HepG2 (cell line): Measurements from ENCODE around the gene CD79A. TPM values are rescaled to one million over a fixed set of nuclear protein-coding genes. Genes with fewer than 3 reads are reported as not detected.

ENCODE experiments used
- ATF7 ChIP-seq, 2 experiments: fragments of 450-650 bp in 1 of 2; sonication (generic) in 1 of 2; formaldehyde crosslinking in 1 of 2; IDR thresholded peaks; 2 replicates each; pipeline versions ENCODE4 v1.4.0 to v1.6.1; 2016 to 2020; ENCODE audit warnings: antibody characterized with exemption in 1 of 2, mild to moderate bottlenecking in 1 of 2, missing genetic modification reagents in 1 of 2
- HNRNPL ChIP-seq: fragments of 200-400 bp; formaldehyde crosslinking; IDR thresholded peaks from 2 replicates; pipeline ENCODE4 v1.6.1; 2017; ENCODE audit warnings: mild to moderate bottlenecking, low read depth, low read length
- NFIC ChIP-seq: IDR thresholded peaks from 2 replicates; pipeline ENCODE4 v1.6.1; 2012; ENCODE audit warnings: mild to moderate bottlenecking, low read length, inconsistent platforms
- PAF1 ChIP-seq: IDR thresholded peaks from 2 replicates; pipeline ENCODE4 v1.6.1; 2016; ENCODE audit warnings: missing genetic modification reagents, missing compliant biosample characterization
- POLR2AphosphoS2 ChIP-seq: IDR thresholded peaks from 2 replicates; pipeline ENCODE4 v1.6.1; 2011; ENCODE audit warnings: low read depth, low read length, improper control_type of control experiment
- RAD21 ChIP-seq: fragments of 450-650 bp; formaldehyde crosslinking; IDR thresholded peaks from 2 replicates; pipeline ENCODE4 v1.5.0; 2020; ENCODE audit warnings: mild to moderate bottlenecking
- RBM22 ChIP-seq: fragments of 200-400 bp; formaldehyde crosslinking; optimal IDR thresholded peaks from 2 replicates; pipeline ENCODE3; 2017; ENCODE audit warnings: mild to moderate bottlenecking, low read length, moderate library complexity
- REPIN1 ChIP-seq: sonication (generic); formaldehyde crosslinking; IDR thresholded peaks from 2 replicates; pipeline ENCODE4 v1.8.0; 2022; ENCODE audit warnings: missing genetic modification reagents, low read depth, mild to moderate bottlenecking, borderline replicate concordance
- SIX4 ChIP-seq: sonication (generic); formaldehyde crosslinking; IDR thresholded peaks from 2 replicates; pipeline ENCODE4 v1.4.0; 2020; ENCODE audit warnings: missing genetic modification reagents
- WIZ ChIP-seq: sonication (generic); formaldehyde crosslinking; IDR thresholded peaks from 2 replicates; pipeline ENCODE4 v1.5.1; 2020; ENCODE audit warnings: mild to moderate bottlenecking, missing genetic modification reagents
- ZBTB38 ChIP-seq: sonication (generic); formaldehyde crosslinking; IDR thresholded peaks from 2 replicates; pipeline ENCODE4 v1.5.1; 2020; ENCODE audit warnings: mild to moderate bottlenecking, missing genetic modification reagents
- ZC3H13 ChIP-seq: sonication (generic); formaldehyde crosslinking; IDR thresholded peaks from 2 replicates; pipeline ENCODE4 v1.8.1; 2023; ENCODE audit warnings: mild to moderate bottlenecking, missing genetic modification reagents, moderate library complexity
- polyA plus RNA-seq, 8 experiments: library from polyadenylated mRNA; depleted of rRNA in 3 of 8; stranded (reverse) in 7 of 8; unstranded in 1 of 8; fragments of >200 nt; fragmentation: Illumina TruSeq in 4 of 8; extraction: Trizol in 4 of 8; gene quantifications; 2 replicates each; pipeline versions ENCODE4 v1.2.1 to v1.2.3, GENCODE V29; 2011 to 2016; ENCODE audit warnings: low read depth in 4 of 8, missing spikeins in 1 of 8, mixed read lengths in 1 of 8; ENCODE audit not compliant: insufficient read depth in 1 of 8
- total RNA-seq, 5 experiments: library from RNA; depleted of rRNA; stranded (reverse); fragments of >200 nt; fragmentation: Illumina TruSeq; extraction: Trizol; gene quantifications; 2 replicates each; pipeline ENCODE4 v1.2.3, GENCODE V29; 2016; ENCODE audit warnings: low read depth in 1 of 5
- TF ChIP-seq, protein P1 (sequence below): sonication (generic); formaldehyde crosslinking; IDR thresholded peaks from 2 replicates; pipeline ENCODE4 v1.4.0; 2020; ENCODE audit warnings: mild to moderate bottlenecking, missing genetic modification reagents, borderline replicate concordance
- TF ChIP-seq, protein P2 (sequence below): sonication (generic); formaldehyde crosslinking; IDR thresholded peaks from 2 replicates; pipeline ENCODE4 v1.9.0; 2021; ENCODE audit warnings: missing genetic modification reagents, borderline replicate concordance
- TF ChIP-seq, protein P3 (sequence below): sonication (generic); formaldehyde crosslinking; IDR thresholded peaks from 2 replicates; pipeline ENCODE4 v1.4.0; 2020; ENCODE audit warnings: missing genetic modification reagents
- TF ChIP-seq, protein P4 (sequence below): sonication (generic); formaldehyde crosslinking; IDR thresholded peaks from 2 replicates; pipeline ENCODE4 v1.5.1; 2020; ENCODE audit warnings: mild to moderate bottlenecking, missing genetic modification reagents, moderate library complexity

The CD79A gene
- total and polyA plus RNA-seq, 2 of the 13 experiments (the other 11 are each of a cell fraction or from before 2014, with no cell fraction given): 0.24 to 0.33 TPM

DNA sequence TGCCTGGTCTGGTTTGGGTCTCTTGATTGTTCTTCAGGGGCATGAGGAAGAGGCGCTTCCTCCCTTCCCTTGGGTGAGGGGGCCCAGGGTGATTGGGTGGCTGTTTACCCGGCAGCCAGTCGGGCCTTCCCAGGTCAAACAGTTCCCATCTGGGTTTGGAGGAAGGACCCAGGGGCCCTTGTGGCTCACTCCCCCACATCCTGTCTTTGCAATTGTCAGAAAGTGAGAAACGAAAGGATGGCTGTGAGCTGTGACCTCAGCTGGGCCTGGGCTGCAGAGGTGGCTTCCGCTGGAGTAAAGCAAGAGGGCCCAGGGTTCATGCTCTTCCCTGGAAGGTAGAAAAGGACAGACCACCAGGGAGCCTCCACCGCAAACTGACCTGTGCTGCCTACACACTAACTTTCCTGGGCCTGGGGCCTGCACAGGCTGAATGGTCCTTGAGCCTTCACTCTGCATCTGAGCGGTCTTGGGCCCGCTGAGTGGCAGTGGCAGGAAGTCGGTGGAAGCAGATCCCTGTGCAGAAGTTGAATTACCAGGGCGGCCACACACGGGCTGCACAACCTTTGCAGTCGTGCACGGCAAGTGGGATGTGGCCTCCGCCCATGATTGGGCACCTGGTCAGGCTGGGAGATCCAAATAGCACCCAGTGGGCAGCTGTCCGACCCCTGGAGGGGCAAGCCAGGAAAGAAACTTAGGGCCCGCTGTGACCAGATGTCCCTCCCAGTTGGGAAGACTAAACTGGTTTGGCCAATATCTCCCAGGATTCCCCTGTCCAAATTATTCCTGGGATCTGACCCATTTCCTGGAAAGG, 5.3 kb upstream of the CD79A start (continued):
- peak; percentile 19; the same call in 1 of the 2 replicates for TF ChIP-seq NFIC
- peak; percentile 93 for TF ChIP-seq ZBTB38 (CRISPR knock-in tag)
- no peak for TF ChIP-seq WIZ
- TF ChIP-seq, protein P1, sequence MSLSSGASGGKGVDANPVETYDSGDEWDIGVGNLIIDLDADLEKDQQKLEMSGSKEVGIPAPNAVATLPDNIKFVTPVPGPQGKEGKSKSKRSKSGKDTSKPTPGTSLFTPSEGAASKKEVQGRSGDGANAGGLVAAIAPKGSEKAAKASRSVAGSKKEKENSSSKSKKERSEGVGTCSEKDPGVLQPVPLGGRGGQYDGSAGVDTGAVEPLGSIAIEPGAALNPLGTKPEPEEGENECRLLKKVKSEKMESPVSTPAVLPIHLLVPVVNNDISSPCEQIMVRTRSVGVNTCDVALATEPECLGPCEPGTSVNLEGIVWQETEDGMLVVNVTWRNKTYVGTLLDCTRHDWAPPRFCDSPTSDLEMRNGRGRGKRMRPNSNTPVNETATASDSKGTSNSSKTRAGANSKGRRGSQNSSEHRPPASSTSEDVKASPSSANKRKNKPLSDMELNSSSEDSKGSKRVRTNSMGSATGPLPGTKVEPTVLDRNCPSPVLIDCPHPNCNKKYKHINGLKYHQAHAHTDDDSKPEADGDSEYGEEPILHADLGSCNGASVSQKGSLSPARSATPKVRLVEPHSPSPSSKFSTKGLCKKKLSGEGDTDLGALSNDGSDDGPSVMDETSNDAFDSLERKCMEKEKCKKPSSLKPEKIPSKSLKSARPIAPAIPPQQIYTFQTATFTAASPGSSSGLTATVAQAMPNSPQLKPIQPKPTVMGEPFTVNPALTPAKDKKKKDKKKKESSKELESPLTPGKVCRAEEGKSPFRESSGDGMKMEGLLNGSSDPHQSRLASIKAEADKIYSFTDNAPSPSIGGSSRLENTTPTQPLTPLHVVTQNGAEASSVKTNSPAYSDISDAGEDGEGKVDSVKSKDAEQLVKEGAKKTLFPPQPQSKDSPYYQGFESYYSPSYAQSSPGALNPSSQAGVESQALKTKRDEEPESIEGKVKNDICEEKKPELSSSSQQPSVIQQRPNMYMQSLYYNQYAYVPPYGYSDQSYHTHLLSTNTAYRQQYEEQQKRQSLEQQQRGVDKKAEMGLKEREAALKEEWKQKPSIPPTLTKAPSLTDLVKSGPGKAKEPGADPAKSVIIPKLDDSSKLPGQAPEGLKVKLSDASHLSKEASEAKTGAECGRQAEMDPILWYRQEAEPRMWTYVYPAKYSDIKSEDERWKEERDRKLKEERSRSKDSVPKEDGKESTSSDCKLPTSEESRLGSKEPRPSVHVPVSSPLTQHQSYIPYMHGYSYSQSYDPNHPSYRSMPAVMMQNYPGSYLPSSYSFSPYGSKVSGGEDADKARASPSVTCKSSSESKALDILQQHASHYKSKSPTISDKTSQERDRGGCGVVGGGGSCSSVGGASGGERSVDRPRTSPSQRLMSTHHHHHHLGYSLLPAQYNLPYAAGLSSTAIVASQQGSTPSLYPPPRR (CRISPR knock-in tag): no peak
- TF ChIP-seq ATF7 (IDR thresholded peaks at IDR 0.05): no peak
- TF ChIP-seq ATF7 (CRISPR knock-in tag; IDR thresholded peaks at IDR 0.05): no peak
- 0 out of 2 replicates have a peak, but pooled peaks have one; percentile 56 for TF ChIP-seq ZC3H13 (CRISPR knock-in tag)
- TF ChIP-seq POLR2AphosphoS2: peak; percentile 43; the same call in 1 of the 2 replicates
- peak; percentile 88; the same call in 1 of the 2 replicates for TF ChIP-seq PAF1
- 0 out of 2 replicates have a peak, but pooled peaks have one; percentile 42 for TF ChIP-seq REPIN1 (CRISPR knock-in tag)
- TF ChIP-seq, protein P2, sequence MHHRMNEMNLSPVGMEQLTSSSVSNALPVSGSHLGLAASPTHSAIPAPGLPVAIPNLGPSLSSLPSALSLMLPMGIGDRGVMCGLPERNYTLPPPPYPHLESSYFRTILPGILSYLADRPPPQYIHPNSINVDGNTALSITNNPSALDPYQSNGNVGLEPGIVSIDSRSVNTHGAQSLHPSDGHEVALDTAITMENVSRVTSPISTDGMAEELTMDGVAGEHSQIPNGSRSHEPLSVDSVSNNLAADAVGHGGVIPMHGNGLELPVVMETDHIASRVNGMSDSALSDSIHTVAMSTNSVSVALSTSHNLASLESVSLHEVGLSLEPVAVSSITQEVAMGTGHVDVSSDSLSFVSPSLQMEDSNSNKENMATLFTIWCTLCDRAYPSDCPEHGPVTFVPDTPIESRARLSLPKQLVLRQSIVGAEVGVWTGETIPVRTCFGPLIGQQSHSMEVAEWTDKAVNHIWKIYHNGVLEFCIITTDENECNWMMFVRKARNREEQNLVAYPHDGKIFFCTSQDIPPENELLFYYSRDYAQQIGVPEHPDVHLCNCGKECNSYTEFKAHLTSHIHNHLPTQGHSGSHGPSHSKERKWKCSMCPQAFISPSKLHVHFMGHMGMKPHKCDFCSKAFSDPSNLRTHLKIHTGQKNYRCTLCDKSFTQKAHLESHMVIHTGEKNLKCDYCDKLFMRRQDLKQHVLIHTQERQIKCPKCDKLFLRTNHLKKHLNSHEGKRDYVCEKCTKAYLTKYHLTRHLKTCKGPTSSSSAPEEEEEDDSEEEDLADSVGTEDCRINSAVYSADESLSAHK (CRISPR knock-in tag): no peak
- TF ChIP-seq, protein P3, sequence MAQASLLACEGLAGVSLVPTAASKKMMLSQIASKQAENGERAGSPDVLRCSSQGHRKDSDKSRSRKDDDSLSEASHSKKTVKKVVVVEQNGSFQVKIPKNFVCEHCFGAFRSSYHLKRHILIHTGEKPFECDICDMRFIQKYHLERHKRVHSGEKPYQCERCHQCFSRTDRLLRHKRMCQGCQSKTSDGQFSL (CRISPR knock-in tag): 0 out of 2 replicates have a peak, but pooled peaks have one; percentile 29
- peak; percentile 57 for TF ChIP-seq RAD21 (CRISPR knock-in tag)
- no peak for TF ChIP-seq SIX4 (CRISPR knock-in tag)
- peak; percentile 96 for TF ChIP-seq RBM22
- 0 out of 2 replicates have a peak, but pooled peaks have one; percentile 5 for TF ChIP-seq HNRNPL
- TF ChIP-seq, protein P4, sequence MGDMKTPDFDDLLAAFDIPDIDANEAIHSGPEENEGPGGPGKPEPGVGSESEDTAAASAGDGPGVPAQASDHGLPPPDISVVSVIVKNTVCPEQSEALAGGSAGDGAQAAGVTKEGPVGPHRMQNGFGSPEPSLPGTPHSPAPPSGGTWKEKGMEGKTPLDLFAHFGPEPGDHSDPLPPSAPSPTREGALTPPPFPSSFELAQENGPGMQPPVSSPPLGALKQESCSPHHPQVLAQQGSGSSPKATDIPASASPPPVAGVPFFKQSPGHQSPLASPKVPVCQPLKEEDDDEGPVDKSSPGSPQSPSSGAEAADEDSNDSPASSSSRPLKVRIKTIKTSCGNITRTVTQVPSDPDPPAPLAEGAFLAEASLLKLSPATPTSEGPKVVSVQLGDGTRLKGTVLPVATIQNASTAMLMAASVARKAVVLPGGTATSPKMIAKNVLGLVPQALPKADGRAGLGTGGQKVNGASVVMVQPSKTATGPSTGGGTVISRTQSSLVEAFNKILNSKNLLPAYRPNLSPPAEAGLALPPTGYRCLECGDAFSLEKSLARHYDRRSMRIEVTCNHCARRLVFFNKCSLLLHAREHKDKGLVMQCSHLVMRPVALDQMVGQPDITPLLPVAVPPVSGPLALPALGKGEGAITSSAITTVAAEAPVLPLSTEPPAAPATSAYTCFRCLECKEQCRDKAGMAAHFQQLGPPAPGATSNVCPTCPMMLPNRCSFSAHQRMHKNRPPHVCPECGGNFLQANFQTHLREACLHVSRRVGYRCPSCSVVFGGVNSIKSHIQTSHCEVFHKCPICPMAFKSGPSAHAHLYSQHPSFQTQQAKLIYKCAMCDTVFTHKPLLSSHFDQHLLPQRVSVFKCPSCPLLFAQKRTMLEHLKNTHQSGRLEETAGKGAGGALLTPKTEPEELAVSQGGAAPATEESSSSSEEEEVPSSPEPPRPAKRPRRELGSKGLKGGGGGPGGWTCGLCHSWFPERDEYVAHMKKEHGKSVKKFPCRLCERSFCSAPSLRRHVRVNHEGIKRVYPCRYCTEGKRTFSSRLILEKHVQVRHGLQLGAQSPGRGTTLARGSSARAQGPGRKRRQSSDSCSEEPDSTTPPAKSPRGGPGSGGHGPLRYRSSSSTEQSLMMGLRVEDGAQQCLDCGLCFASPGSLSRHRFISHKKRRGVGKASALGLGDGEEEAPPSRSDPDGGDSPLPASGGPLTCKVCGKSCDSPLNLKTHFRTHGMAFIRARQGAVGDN (CRISPR knock-in tag): peak; percentile 46
